Uterus (tissue), 2 donors: ENCODE data around the gene TM2D1.

Experiments
- CTCF ChIP-seq, 4 experiments: fragments of 200-600 bp in 2 of 4; fragments of 450-650 bp in 2 of 4; sonication (generic) in 2 of 4; IDR thresholded peaks; one replicate each; pipeline ENCODE4 v1.5.1; 2016 to 2019; ENCODE audit warnings: antibody characterized with exemption in 4 of 4, mild to moderate bottlenecking in 2 of 4, moderate library complexity in 1 of 4
- POLR2A ChIP-seq, 2 donors: fragments of 450-650 bp; IDR thresholded peaks; one replicate each; pipeline ENCODE4 v1.6.1; 2016; ENCODE audit warnings: antibody characterized with exemption in 2 of 2, mild to moderate bottlenecking in 1 of 2, moderate library complexity in 1 of 2

- TF ChIP-seq POLR2A (IDR thresholded peaks at IDR 0.05) = no peak
- TF ChIP-seq CTCF (IDR thresholded peaks at IDR 0.05) = no peak
These were observed 87.5 kb downstream of the TM2D1 start for GRCh38 chr1:61637470-61637869.
